Endothelial cell (in vitro differentiated cells): Measurements from ENCODE around the gene MAML3. TPM values are rescaled to one million over a fixed set of nuclear protein-coding genes. Genes with fewer than 3 reads are reported as not detected.

Source experiments
- DNase-seq: peaks from one replicate; pipeline ENCODE4 v3.0.0; 2021; ENCODE audit warnings: low spot score
- H3K27ac Mint-ChIP-seq: one replicate; pipeline ENCODE4 v1.8.0; 2021; ENCODE audit warnings: mixed read lengths, inconsistent platforms; ENCODE audit not compliant: unreplicated experiment
- H3K27me3 Mint-ChIP-seq: one replicate; pipeline ENCODE4 v1.8.0; 2021; ENCODE audit warnings: mild to moderate bottlenecking, moderate library complexity, mixed read lengths, inconsistent platforms; ENCODE audit not compliant: unreplicated experiment
- H3K36me3 Mint-ChIP-seq: one replicate; pipeline ENCODE4 v1.8.0; 2021; ENCODE audit warnings: mild to moderate bottlenecking, low read depth, mixed read lengths, inconsistent platforms; ENCODE audit not compliant: unreplicated experiment
- H3K4me1 Mint-ChIP-seq: one replicate; pipeline ENCODE4 v1.8.0; 2021; ENCODE audit warnings: mild to moderate bottlenecking, mixed read lengths, inconsistent platforms; ENCODE audit not compliant: unreplicated experiment
- H3K4me3 Mint-ChIP-seq: one replicate; pipeline ENCODE4 v1.8.0; 2021; ENCODE audit warnings: mild to moderate bottlenecking, mixed read lengths, inconsistent platforms; ENCODE audit not compliant: unreplicated experiment
- H3K9me3 Mint-ChIP-seq: one replicate; pipeline ENCODE4 v1.8.0; 2021; ENCODE audit warnings: mixed read lengths, inconsistent platforms; ENCODE audit not compliant: unreplicated experiment
- total RNA-seq: library from RNA; stranded (reverse); fragmentation: NEBNext Ultra II Directional; extraction: Animal tissue kit (Norgen Biotek cat#: 25700); gene quantifications from one replicate; pipeline ENCODE4 v1.2.1, GENCODE V29; 2021; ENCODE audit not compliant: unreplicated experiment
- TF ChIP-seq, protein P1 (sequence below): fragments of 200-600 bp; sonication (generic); IDR thresholded peaks from one replicate; pipeline ENCODE4 v1.5.0; 2021; ENCODE audit warnings: antibody characterized with exemption; ENCODE audit not compliant: unreplicated experiment

The MAML3 gene
- total RNA-seq, 1 donor from 2014 or later, result 31.0 TPM

DNA sequence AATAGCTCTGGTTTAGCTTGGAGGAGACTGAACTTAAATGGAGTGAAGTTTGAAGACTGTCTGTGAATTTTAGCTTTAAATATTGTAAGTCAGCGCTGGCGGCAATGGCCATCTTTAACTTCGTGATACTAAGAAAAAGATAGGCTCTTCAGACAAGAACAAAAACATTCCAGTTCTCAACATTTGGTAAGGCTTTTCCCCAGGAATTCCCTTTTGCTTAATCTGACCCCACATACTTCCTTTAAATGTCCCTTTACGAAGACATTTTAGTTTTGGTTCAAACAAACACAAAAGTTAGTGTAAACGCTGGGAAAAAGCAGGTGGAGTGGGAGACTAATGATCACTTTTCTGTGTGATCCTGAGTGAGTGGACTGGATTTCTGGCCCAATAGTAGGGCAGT lies 106.2 kb downstream of the MAML3 start:
- Mint-ChIP-seq H3K36me3 (no peaks in the 10 kb centered on the region), H3K4me3 (peak overlapping the region; percentile 60), H3K27me3 (peaks cover 10% of the 10 kb centered on the region), H3K9me3 (no peaks in the 10 kb centered on the region), H3K4me1 (peaks cover 79% of the 10 kb centered on the region), H3K27ac (peak overlapping the region; percentile 100)
- TF ChIP-seq, protein P1, sequence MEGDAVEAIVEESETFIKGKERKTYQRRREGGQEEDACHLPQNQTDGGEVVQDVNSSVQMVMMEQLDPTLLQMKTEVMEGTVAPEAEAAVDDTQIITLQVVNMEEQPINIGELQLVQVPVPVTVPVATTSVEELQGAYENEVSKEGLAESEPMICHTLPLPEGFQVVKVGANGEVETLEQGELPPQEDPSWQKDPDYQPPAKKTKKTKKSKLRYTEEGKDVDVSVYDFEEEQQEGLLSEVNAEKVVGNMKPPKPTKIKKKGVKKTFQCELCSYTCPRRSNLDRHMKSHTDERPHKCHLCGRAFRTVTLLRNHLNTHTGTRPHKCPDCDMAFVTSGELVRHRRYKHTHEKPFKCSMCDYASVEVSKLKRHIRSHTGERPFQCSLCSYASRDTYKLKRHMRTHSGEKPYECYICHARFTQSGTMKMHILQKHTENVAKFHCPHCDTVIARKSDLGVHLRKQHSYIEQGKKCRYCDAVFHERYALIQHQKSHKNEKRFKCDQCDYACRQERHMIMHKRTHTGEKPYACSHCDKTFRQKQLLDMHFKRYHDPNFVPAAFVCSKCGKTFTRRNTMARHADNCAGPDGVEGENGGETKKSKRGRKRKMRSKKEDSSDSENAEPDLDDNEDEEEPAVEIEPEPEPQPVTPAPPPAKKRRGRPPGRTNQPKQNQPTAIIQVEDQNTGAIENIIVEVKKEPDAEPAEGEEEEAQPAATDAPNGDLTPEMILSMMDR, result no peak
- no peak for DNase-seq

DNA sequence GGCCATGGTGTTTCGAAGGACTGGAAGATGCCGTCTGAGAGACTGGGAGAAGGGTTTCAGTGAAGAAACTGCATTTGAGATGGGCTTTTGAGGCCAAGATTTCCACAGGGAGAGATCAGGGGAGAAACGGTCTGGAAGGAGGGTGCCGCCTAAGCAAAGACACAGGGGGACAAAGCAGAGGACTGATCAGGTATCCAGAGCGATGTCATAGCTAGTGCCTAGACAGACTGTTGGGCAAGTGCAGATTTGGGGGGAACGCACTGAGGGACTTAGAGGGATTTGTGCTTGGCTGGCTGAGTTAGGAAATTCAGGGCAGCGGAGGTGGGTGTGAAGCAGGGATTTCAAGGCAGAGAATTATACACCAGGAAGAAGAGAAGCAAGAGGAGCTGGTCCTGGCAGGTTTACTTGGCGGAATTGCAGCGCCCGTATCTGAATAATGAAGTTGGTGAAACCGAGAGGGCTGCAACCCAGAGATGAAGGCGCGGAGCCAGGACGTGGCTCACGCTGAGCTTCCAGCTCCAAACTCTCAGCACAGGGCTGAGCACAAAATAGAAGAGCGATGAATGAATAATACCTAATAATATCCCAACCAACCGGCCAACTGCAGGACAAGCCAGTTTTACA lies 106.9 kb downstream of the MAML3 start:
- no peaks in the 10 kb centered on the region for H3K9me3 Mint-ChIP-seq
- peaks cover 10% of the 10 kb centered on the region for H3K27me3 Mint-ChIP-seq
- TF ChIP-seq, protein P1, result no peak
- DNase-seq, result no peak
- peaks cover 79% of the 10 kb centered on the region for H3K4me1 Mint-ChIP-seq
- peak overlapping the region; percentile 100 for H3K27ac Mint-ChIP-seq
- H3K36me3 Mint-ChIP-seq, result no peaks in the 10 kb centered on the region
- peak overlapping the region; percentile 60 for H3K4me3 Mint-ChIP-seq

DNA sequence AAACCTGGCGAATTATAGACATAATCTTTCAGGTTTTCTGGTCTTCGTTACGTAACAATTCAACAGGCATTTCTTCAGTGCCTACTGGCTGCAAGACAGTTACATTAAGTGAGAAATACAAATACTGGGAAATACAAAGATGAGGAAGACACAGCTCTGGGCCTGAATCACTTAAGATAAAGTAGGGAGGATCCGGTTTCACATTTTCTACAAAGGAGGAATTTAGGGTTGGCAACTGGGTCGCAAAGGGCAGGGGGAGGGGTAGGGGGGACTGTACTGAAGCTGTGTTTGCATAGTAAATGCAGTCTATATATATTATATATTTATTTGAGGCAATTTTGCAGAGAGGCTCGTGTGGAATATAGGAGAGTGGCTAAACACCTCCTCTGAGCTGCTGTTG lies 107.4 kb downstream of the MAML3 start:
- Mint-ChIP-seq H3K4me1 (peaks cover 74% of the 10 kb centered on the region), H3K9me3 (no peaks in the 10 kb centered on the region), H3K27me3 (peaks cover 10% of the 10 kb centered on the region), H3K27ac (peak overlapping the region; percentile 100), H3K4me3 (peak overlapping the region; percentile 60), H3K36me3 (no peaks in the 10 kb centered on the region)
- TF ChIP-seq, protein P1, result no peak
- DNase-seq, result no peak

DNA sequence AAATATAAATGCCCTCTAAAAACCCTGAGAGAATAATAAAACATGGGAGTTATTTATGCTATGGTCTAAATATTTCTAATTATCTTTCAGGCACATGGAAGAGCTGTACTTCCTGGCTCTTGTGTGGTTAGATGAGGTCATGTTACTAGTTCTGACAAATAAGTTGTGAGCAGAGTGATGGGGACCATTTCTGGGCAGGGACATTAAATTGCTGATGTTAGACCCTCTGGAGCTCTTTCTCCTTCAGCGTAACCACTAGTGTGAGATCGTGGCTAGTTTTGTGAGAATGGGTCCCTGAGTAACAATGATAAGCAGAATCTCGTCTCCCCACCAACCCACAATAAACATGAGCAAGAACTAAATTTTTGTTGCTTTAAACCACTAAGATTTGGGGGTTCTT lies 108.0 kb downstream of the MAML3 start:
- Mint-ChIP-seq H3K27ac (peak overlapping the region; percentile 87), H3K9me3 (no peaks in the 10 kb centered on the region), H3K4me1 (peaks cover 75% of the 10 kb centered on the region), H3K36me3 (no peaks in the 10 kb centered on the region), H3K27me3 (peaks cover 10% of the 10 kb centered on the region), H3K4me3 (no peak overlapping the region)
- no peak for DNase-seq
- TF ChIP-seq, protein P1, result no peak

DNA sequence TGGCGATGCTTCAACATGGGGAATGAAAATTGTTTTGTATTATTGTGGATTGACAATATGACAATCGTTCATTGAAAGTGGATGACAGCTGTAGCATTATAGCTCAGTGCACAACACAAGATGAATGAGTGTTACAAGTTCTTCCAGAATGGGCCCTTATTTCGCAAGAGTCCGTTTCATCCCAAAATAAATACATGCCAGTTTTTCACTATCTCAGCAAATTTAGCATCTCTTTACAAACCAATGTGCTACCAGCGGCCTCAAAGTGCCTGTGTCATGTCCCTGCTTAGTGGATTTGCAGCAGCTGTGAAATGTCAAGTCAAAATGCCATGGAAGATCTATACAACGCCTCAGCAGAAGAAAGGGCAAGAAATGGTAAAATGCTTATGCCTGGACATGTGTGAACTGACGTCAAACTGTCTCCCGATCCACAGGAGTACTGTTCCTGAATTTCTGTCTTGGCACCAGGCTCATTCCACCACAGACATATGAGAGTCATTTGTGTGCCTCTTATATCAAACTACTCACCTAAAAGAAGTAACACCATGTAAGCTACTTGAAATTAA lies 109.6 kb downstream of the MAML3 start:
- Mint-ChIP-seq H3K4me3 (no peak overlapping the region), H3K36me3 (peaks cover 4% of the 10 kb centered on the region), H3K9me3 (no peaks in the 10 kb centered on the region), H3K27me3 (peaks cover 11% of the 10 kb centered on the region), H3K27ac (peak overlapping the region; percentile 81), H3K4me1 (peaks cover 62% of the 10 kb centered on the region)
- TF ChIP-seq, protein P1, result no peak
- DNase-seq, result no peak
